Measurements from ENCODE around the gene SLC46A2. TPM values are rescaled to one million over a fixed set of nuclear protein-coding genes. Genes with fewer than 3 reads are reported as not detected.

The SLC46A2 gene
- total and polyA plus RNA-seq, 4 experiments from 2014 or later = not detected

DNA sequence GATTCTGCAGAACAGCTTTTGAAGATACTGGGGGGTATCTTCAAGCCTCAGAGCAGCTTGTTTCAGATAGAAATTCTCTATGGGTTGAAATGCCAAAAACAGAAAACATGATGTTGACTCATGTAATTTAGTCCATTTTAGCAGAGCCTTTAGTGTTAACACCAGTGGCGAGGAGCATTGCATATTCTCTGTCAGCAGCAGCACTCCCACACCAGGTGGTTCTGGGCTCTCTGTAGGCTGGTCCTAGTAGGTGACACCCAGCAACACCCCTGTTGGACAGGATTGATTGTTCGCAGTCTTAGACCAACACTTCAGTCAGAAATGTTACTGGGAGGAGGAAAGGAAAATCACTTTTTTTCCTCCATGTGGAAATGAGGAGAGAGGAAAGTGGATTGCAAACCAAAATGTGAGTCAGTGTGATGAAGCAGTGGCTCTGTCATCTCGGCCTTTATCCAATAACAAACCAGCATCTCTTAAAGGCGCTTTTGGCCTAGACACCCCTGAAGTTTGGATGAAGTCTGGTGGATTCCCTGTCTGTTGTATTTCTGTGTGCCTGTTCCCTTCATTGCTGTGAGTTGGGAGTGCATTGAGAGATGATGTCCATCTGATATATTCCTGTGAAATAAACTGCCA lies 16.8 kb downstream of the SLC46A2 start:
- no peaks in the 10 kb centered on the region for H3K4me1 ChIP-seq (ENCODE audit: insufficient read depth, low read length)
- no peak overlapping the region for H3K27ac ChIP-seq (ENCODE audit: low read depth, low read length)
- no peaks in the 10 kb centered on the region for H3K9me3 ChIP-seq (ENCODE audit: control insufficient read depth in 1 of 2, low read length in 2 of 2)
- intact Hi-C loops (cut with micrococcal nuclease) = no loop called here
- Mint-ChIP-seq H3K9me3 (no peaks in the 10 kb centered on the region), H3K27ac (no peak overlapping the region), H3K4me3 (no peak overlapping the region), H3K27me3 (no peaks in the 10 kb centered on the region), H3K36me3 (peaks cover 59 to 60% of the 10 kb centered on the region in 2 donors), H3K4me1 (no peaks in the 10 kb centered on the region)
- CTCF ChIA-PET (ENCODE audit: partially characterized antibody) = no interaction called here
- no peak for DNase-seq
- POLR2A ChIA-PET (ENCODE audit: partially characterized antibody) = no interaction called here
- no peaks in the 10 kb centered on the region for H3K27me3 ChIP-seq (ENCODE audit: insufficient read depth, low read length)
- H3K36me3 ChIP-seq (ENCODE audit: insufficient read depth, low read length) = no peaks in the 10 kb centered on the region
- H3K4me3 ChIP-seq (ENCODE audit: low read length in 2 of 2) = no peak overlapping the region

DNA sequence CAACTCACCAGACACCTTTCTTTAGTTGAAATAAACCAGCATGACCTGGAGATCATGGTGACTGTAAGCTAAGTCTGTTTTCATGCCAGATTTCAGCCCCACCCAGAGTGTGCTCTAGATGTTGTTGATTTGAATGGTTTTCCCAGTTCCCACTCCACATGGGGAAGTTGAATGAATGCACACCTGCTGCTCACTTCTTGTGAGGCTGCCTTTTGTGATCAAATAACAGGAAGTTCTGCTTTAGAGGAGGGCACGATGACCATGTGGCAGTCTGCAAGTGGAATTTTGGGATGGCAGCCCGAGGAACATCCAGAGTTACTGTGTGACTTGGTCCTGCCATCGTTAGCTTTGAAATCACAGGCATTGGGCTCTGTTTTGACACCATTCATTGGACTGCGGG lies 18.7 kb downstream of the SLC46A2 start:
- Mint-ChIP-seq H3K4me3 (no peak overlapping the region), H3K9me3 (no peaks in the 10 kb centered on the region), H3K27me3 (no peaks in the 10 kb centered on the region), H3K4me1 (peaks cover 0 to 3% (median 0%) of the 10 kb centered on the region in 4 donors), H3K27ac (no peak overlapping the region), H3K36me3 (peaks cover 62 to 70% of the 10 kb centered on the region in 2 donors)
- H3K9me3 ChIP-seq (ENCODE audit: control insufficient read depth in 1 of 2, low read length in 2 of 2) = no peaks in the 10 kb centered on the region
- CTCF ChIA-PET (ENCODE audit: partially characterized antibody) = no interaction called here
- no peak overlapping the region for H3K27ac ChIP-seq (ENCODE audit: low read depth, low read length)
- no peaks in the 10 kb centered on the region for H3K36me3 ChIP-seq (ENCODE audit: insufficient read depth, low read length)
- POLR2A ChIA-PET (ENCODE audit: partially characterized antibody) = no interaction called here
- H3K4me1 ChIP-seq (ENCODE audit: insufficient read depth, low read length) = no peaks in the 10 kb centered on the region
- intact Hi-C loops (cut with micrococcal nuclease) = no loop called here
- no peak for DNase-seq
- no peak overlapping the region for H3K4me3 ChIP-seq (ENCODE audit: low read length in 2 of 2)
- H3K27me3 ChIP-seq (ENCODE audit: insufficient read depth, low read length) = no peaks in the 10 kb centered on the region

DNA sequence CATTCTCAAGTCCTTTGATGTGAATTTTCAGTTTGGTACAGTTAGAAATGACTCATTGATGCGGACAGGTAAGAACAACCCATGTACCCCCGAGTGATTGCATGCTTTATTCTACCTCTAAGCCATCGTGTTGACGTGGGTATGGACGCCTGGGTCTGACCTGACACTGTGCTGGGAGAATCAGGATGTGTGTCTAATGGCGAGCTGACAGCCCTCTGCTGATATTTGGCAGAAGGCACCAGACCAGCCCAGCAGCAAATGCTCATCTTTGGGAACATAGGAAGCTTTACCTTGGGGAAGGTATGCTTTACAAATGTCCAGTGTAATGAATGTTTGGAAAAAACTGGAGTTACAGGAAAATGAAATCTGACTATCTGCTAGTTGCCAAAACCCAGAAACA lies 20.1 kb downstream of the SLC46A2 start:
- Mint-ChIP-seq H3K27ac (no peak overlapping the region), H3K9me3 (no peaks in the 10 kb centered on the region), H3K36me3 (peaks cover 54 to 68% of the 10 kb centered on the region in 2 donors), H3K27me3 (no peaks in the 10 kb centered on the region), H3K4me1 (peaks cover 0 to 3% (median 1%) of the 10 kb centered on the region in 4 donors), H3K4me3 (no peak overlapping the region)
- Histone ChIP-seq H3K27ac (ENCODE audit: low read depth, low read length) (no peak overlapping the region), H3K4me1 (ENCODE audit: insufficient read depth, low read length) (no peaks in the 10 kb centered on the region), H3K27me3 (ENCODE audit: insufficient read depth, low read length) (no peaks in the 10 kb centered on the region), H3K4me3 (ENCODE audit: low read length in 2 of 2) (no peak overlapping the region), H3K9me3 (ENCODE audit: control insufficient read depth in 1 of 2, low read length in 2 of 2) (no peaks in the 10 kb centered on the region), H3K36me3 (ENCODE audit: insufficient read depth, low read length) (no peaks in the 10 kb centered on the region)
- DNase-seq = no peak
- intact Hi-C loops (cut with micrococcal nuclease) = no loop called here
- ChIA-PET POLR2A (ENCODE audit: partially characterized antibody) (no interaction called here), CTCF (ENCODE audit: partially characterized antibody) (no interaction called here)

DNA sequence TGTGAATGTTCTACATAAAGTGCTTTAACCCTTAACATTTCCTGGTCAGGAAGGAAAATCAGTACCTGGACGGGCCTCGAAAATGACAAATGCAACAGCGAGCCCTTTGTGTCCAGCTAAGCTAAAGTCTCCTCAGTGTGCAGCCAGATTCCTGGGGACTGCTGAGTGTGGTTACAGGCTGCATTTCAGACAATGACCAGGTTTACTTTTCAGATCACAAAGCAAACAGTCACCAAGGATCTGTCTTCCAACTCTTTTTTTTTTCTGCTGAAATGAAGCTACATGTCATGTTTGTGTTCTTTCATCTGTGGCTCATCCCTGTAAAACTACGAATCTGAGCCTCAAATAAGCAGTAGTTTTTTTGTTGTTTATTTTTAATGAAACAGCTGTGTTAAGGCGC lies 20.8 kb downstream of the SLC46A2 start:
- no peaks in the 10 kb centered on the region for H3K9me3 Mint-ChIP-seq
- H3K36me3 Mint-ChIP-seq = peaks cover 51 to 67% of the 10 kb centered on the region in 2 donors
- Histone ChIP-seq H3K4me1 (ENCODE audit: insufficient read depth, low read length) (no peaks in the 10 kb centered on the region), H3K4me3 (ENCODE audit: low read length in 2 of 2) (no peak overlapping the region), H3K27ac (ENCODE audit: low read depth, low read length) (no peak overlapping the region), H3K27me3 (ENCODE audit: insufficient read depth, low read length) (no peaks in the 10 kb centered on the region), H3K36me3 (ENCODE audit: insufficient read depth, low read length) (peaks cover 3% of the 10 kb centered on the region), H3K9me3 (ENCODE audit: control insufficient read depth in 1 of 2, low read length in 2 of 2) (no peaks in the 10 kb centered on the region)
- intact Hi-C loops (cut with micrococcal nuclease) = no loop called here
- ChIA-PET CTCF (ENCODE audit: partially characterized antibody) (interaction anchor here (0.8 kb wide), 1 partner anchor 8 kb away, joined by 3 read pairs; no protein-coding TSS in a partner anchor), POLR2A (ENCODE audit: partially characterized antibody) (no interaction called here)
- peaks cover 0 to 3% (median 1%) of the 10 kb centered on the region in 4 donors for H3K4me1 Mint-ChIP-seq
- no peaks in the 10 kb centered on the region for H3K27me3 Mint-ChIP-seq
- no peak for DNase-seq
- H3K27ac Mint-ChIP-seq = no peak overlapping the region
- H3K4me3 Mint-ChIP-seq = no peak overlapping the region

DNA sequence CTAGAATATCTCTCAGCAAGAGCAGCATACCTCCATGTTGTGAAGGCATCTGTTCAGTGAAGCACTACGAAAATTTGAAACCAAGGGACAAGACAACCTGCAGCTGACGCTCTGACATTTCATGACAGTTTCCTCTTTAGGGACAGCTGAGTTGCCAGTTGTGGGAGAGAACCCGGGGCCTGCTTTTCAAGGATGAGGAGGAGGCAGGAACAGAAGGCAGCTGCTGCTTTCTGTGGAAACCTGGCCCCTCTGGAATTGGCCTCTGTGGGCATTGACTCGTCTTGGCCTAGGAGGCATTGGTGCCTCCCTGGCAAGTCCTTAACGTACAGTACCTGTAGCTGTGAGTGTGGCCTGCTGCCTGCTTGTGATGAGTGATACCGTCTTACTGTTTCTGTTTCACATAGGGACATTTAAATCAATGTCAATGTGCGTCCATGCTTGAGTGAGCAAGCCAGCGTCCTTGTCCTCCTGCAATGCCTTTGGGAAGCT lies 21.6 kb downstream of the SLC46A2 start:
- Histone ChIP-seq H3K27ac (ENCODE audit: low read depth, low read length) (no peak overlapping the region), H3K9me3 (ENCODE audit: control insufficient read depth in 1 of 2, low read length in 2 of 2) (no peaks in the 10 kb centered on the region), H3K36me3 (ENCODE audit: insufficient read depth, low read length) (peaks cover 3% of the 10 kb centered on the region), H3K27me3 (ENCODE audit: insufficient read depth, low read length) (no peaks in the 10 kb centered on the region), H3K4me1 (ENCODE audit: insufficient read depth, low read length) (no peaks in the 10 kb centered on the region), H3K4me3 (ENCODE audit: low read length in 2 of 2) (no peak overlapping the region)
- H3K27me3 Mint-ChIP-seq = no peaks in the 10 kb centered on the region
- no peak for DNase-seq
- peaks cover 51 to 63% of the 10 kb centered on the region in 2 donors for H3K36me3 Mint-ChIP-seq
- POLR2A ChIA-PET (ENCODE audit: partially characterized antibody) = no interaction called here
- peaks cover 0 to 3% (median 1%) of the 10 kb centered on the region in 4 donors for H3K4me1 Mint-ChIP-seq
- no peaks in the 10 kb centered on the region for H3K9me3 Mint-ChIP-seq
- CTCF ChIA-PET (ENCODE audit: partially characterized antibody) = interaction anchor here (0.8 kb wide), 1 partner anchor 9 kb away, joined by 3 read pairs; no protein-coding TSS in a partner anchor
- H3K27ac Mint-ChIP-seq = peak overlapping the region in 1 of 7 donors; percentile 50
- intact Hi-C loops (cut with micrococcal nuclease) = no loop called here
- no peak overlapping the region for H3K4me3 Mint-ChIP-seq

DNA sequence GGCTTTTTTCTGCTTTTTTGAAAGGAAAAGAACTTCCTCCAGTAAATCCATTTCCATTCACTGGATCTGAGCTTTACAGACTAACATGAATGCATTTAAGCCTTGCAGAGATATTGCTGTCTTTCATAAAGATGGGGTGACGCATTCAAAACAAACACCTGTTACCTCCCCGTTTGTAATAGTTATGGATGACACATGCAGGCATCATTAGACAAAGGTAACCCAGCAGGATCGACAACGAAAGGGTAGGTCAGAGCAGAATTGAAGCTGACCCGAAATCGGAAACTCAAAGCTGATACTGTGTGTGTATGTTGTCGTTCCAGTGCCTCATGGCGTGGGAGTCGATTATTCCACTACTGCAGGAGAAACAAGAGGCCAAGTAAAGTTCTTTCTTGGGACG lies 22.2 kb downstream of the SLC46A2 start:
- intact Hi-C loops (cut with micrococcal nuclease) = no loop called here
- Mint-ChIP-seq H3K27me3 (no peaks in the 10 kb centered on the region), H3K36me3 (peaks cover 50 to 69% of the 10 kb centered on the region in 2 donors), H3K27ac (no peak overlapping the region), H3K9me3 (no peaks in the 10 kb centered on the region), H3K4me3 (no peak overlapping the region), H3K4me1 (peaks cover 0 to 7% (median 3%) of the 10 kb centered on the region in 4 donors)
- Histone ChIP-seq H3K4me1 (ENCODE audit: insufficient read depth, low read length) (no peaks in the 10 kb centered on the region), H3K36me3 (ENCODE audit: insufficient read depth, low read length) (peaks cover 3% of the 10 kb centered on the region), H3K27ac (ENCODE audit: low read depth, low read length) (no peak overlapping the region), H3K9me3 (ENCODE audit: control insufficient read depth in 1 of 2, low read length in 2 of 2) (no peaks in the 10 kb centered on the region), H3K27me3 (ENCODE audit: insufficient read depth, low read length) (no peaks in the 10 kb centered on the region), H3K4me3 (ENCODE audit: low read length in 2 of 2) (no peak overlapping the region)
- CTCF ChIA-PET (ENCODE audit: partially characterized antibody) = no interaction called here
- DNase-seq = no peak
- POLR2A ChIA-PET (ENCODE audit: partially characterized antibody) = no interaction called here

DNA sequence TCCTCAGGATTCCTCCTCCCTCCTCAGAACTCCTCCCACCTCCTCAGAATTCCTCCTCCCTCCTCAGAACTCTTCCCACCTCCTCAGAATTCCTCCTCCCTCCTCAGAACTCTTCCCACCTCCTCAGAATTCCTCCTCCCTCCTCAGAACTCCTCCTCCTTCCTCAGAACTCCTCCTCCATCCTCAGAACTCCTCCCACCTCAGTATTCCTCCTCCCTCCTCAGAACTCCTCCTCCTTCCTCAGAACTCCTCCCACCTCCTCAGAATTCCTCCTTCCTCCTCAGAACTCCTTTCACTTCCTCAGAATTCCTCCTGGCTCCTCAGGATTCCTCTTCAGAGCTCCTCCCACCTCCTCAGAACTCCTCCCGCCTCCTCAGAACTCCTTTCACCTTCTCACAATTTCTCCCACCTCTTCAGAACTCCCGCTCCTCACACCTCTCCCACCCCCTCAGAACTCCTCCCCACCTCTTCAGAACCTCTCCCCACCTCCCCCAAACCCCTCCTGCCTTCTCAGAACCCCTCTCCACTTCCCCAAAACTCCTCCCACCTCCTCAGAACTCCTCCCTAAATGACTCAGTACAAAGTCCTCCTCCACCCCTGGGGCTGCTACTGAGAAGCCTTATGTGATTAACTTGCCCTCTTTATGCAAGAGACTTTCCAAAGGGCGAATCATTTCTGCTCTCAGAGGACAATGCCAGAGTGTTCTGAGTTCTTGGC lies 23.2 kb downstream of the SLC46A2 start:
- ChIA-PET CTCF (ENCODE audit: partially characterized antibody) (no interaction called here), POLR2A (ENCODE audit: partially characterized antibody) (no interaction called here)

More for the DNA sequence above, 23.2 kb downstream of the SLC46A2 start:
- DNase-seq = no peak
- Histone ChIP-seq H3K27me3 (ENCODE audit: insufficient read depth, low read length) (no peaks in the 10 kb centered on the region), H3K27ac (ENCODE audit: low read depth, low read length) (no peak overlapping the region), H3K36me3 (ENCODE audit: insufficient read depth, low read length) (peaks cover 3% of the 10 kb centered on the region), H3K9me3 (ENCODE audit: control insufficient read depth in 1 of 2, low read length in 2 of 2) (no peaks in the 10 kb centered on the region), H3K4me1 (ENCODE audit: insufficient read depth, low read length) (no peaks in the 10 kb centered on the region), H3K4me3 (ENCODE audit: low read length in 2 of 2) (no peak overlapping the region)
- Mint-ChIP-seq H3K27ac (peak overlapping the region in 3 of 7 donors; percentile 2 to 42 (median 36)), H3K27me3 (no peaks in the 10 kb centered on the region), H3K9me3 (no peaks in the 10 kb centered on the region), H3K4me1 (peaks cover 0 to 9% (median 3%) of the 10 kb centered on the region in 4 donors), H3K4me3 (no peak overlapping the region), H3K36me3 (peaks cover 42 to 66% of the 10 kb centered on the region in 2 donors)
- intact Hi-C loops (cut with micrococcal nuclease) = no loop called here
